ENCODE measurements around the gene CHCHD6. TPM values are rescaled to one million over a fixed set of nuclear protein-coding genes. Genes with fewer than 3 reads are reported as not detected.

Gene CHCHD6
- total and polyA plus RNA-seq, 5 donors from 2014 or later = 5.6 to 10.5 (median 8.1) TPM

- no peak overlapping the region for H3K27ac Mint-ChIP-seq
- Histone ChIP-seq H3K27ac (ENCODE audit: insufficient read depth, low read length, poor library complexity, severe bottlenecking) (no peak overlapping the region), H3K36me3 (ENCODE audit: control insufficient read depth, insufficient read depth, low read length) (no peaks in the 10 kb centered on the region), H3K27me3 (ENCODE audit: control insufficient read depth, insufficient read depth, low read length) (no peaks in the 10 kb centered on the region), H3K4me3 (ENCODE audit: low read depth, low read length) (no peak overlapping the region), H3K9me3 (ENCODE audit: control insufficient read depth in 2 of 2, low read length in 2 of 2) (no peaks in the 10 kb centered on the region), H3K4me1 (ENCODE audit: control insufficient read depth, insufficient read depth, low read length, poor library complexity, severe bottlenecking) (peaks cover 7% of the 10 kb centered on the region)
- H3K9me3 Mint-ChIP-seq = no peaks in the 10 kb centered on the region
- DNase-seq (no peak), ATAC-seq (ENCODE audit: low read depth in 2 of 2) (no peak)
- no peaks in the 10 kb centered on the region for H3K36me3 Mint-ChIP-seq
- peaks cover 7 to 19% (median 11%) of the 10 kb centered on the region in 4 donors for H3K4me1 Mint-ChIP-seq
- no peaks in the 10 kb centered on the region for H3K27me3 Mint-ChIP-seq
- no peak overlapping the region for H3K4me3 Mint-ChIP-seq
Measured at GRCh38 chr3:126828306-126828705, 124.3 kb downstream of the CHCHD6 start.

- Mint-ChIP-seq H3K27me3 (no peaks in the 10 kb centered on the region), H3K4me3 (no peak overlapping the region), H3K27ac (no peak overlapping the region), H3K36me3 (peaks cover 6% of the 10 kb centered on the region), H3K4me1 (peaks cover 7 to 15% (median 11%) of the 10 kb centered on the region in 4 donors), H3K9me3 (no peaks in the 10 kb centered on the region)
- peaks cover 7% of the 10 kb centered on the region for H3K4me1 ChIP-seq (ENCODE audit: control insufficient read depth, insufficient read depth, low read length, poor library complexity, severe bottlenecking)
- ATAC-seq (ENCODE audit: low read depth in 2 of 2) (no peak), DNase-seq (no peak)
- no peaks in the 10 kb centered on the region for H3K9me3 ChIP-seq (ENCODE audit: control insufficient read depth in 2 of 2, low read length in 2 of 2)
- H3K27ac ChIP-seq (ENCODE audit: insufficient read depth, low read length, poor library complexity, severe bottlenecking) = no peak overlapping the region
- H3K36me3 ChIP-seq (ENCODE audit: control insufficient read depth, insufficient read depth, low read length) = no peaks in the 10 kb centered on the region
- no peak overlapping the region for H3K4me3 ChIP-seq (ENCODE audit: low read depth, low read length)
- no peaks in the 10 kb centered on the region for H3K27me3 ChIP-seq (ENCODE audit: control insufficient read depth, insufficient read depth, low read length)
Measured at GRCh38 chr3:126832933-126833332, 128.9 kb downstream of the CHCHD6 start.

GRCh38 chr3:126834596-126835471 is 130.8 kb downstream of the CHCHD6 start:
- Mint-ChIP-seq H3K4me3 (no peak overlapping the region), H3K27ac (no peak overlapping the region), H3K36me3 (peaks cover 14% of the 10 kb centered on the region), H3K27me3 (no peaks in the 10 kb centered on the region), H3K4me1 (no peaks in the 10 kb centered on the region), H3K9me3 (peaks cover 0 to under 1% (median 0%) of the 10 kb centered on the region in 7 donors)
- ATAC-seq (ENCODE audit: low read depth in 2 of 2) (no peak), DNase-seq (no peak)
- no peaks in the 10 kb centered on the region for H3K4me1 ChIP-seq (ENCODE audit: control insufficient read depth, insufficient read depth, low read length, poor library complexity, severe bottlenecking)
- no peak overlapping the region for H3K4me3 ChIP-seq (ENCODE audit: low read depth, low read length)
- no peaks in the 10 kb centered on the region for H3K27me3 ChIP-seq (ENCODE audit: control insufficient read depth, insufficient read depth, low read length)
- H3K9me3 ChIP-seq (ENCODE audit: control insufficient read depth in 2 of 2, low read length in 2 of 2) = no peaks in the 10 kb centered on the region
- H3K27ac ChIP-seq (ENCODE audit: insufficient read depth, low read length, poor library complexity, severe bottlenecking) = no peak overlapping the region
- no peaks in the 10 kb centered on the region for H3K36me3 ChIP-seq (ENCODE audit: control insufficient read depth, insufficient read depth, low read length)

GRCh38 chr3:126835472-126836219 is 131.6 kb downstream of the CHCHD6 start:
- no peaks in the 10 kb centered on the region for H3K36me3 ChIP-seq (ENCODE audit: control insufficient read depth, insufficient read depth, low read length)
- Mint-ChIP-seq H3K4me3 (no peak overlapping the region), H3K9me3 (peaks cover 0 to 2% (median 0%) of the 10 kb centered on the region in 7 donors), H3K27me3 (no peaks in the 10 kb centered on the region), H3K27ac (no peak overlapping the region), H3K36me3 (peaks cover 15% of the 10 kb centered on the region), H3K4me1 (no peaks in the 10 kb centered on the region)
- H3K9me3 ChIP-seq (ENCODE audit: control insufficient read depth in 2 of 2, low read length in 2 of 2) = no peaks in the 10 kb centered on the region
- no peak for ATAC-seq (ENCODE audit: low read depth in 2 of 2)
- no peaks in the 10 kb centered on the region for H3K4me1 ChIP-seq (ENCODE audit: control insufficient read depth, insufficient read depth, low read length, poor library complexity, severe bottlenecking)
- DNase-seq = no peak
- H3K4me3 ChIP-seq (ENCODE audit: low read depth, low read length) = no peak overlapping the region
- H3K27me3 ChIP-seq (ENCODE audit: control insufficient read depth, insufficient read depth, low read length) = no peaks in the 10 kb centered on the region
- no peak overlapping the region for H3K27ac ChIP-seq (ENCODE audit: insufficient read depth, low read length, poor library complexity, severe bottlenecking)

GRCh38 chr3:126836220-126836860 is 132.3 kb downstream of the CHCHD6 start:
- Mint-ChIP-seq H3K9me3 (peaks cover 0 to 2% (median 0%) of the 10 kb centered on the region in 7 donors), H3K27me3 (no peaks in the 10 kb centered on the region), H3K27ac (peak overlapping the region in 1 of 3 donors; percentile 93), H3K4me3 (no peak overlapping the region), H3K4me1 (no peaks in the 10 kb centered on the region), H3K36me3 (peaks cover 15% of the 10 kb centered on the region)
- Histone ChIP-seq H3K27ac (ENCODE audit: insufficient read depth, low read length, poor library complexity, severe bottlenecking) (no peak overlapping the region), H3K27me3 (ENCODE audit: control insufficient read depth, insufficient read depth, low read length) (no peaks in the 10 kb centered on the region), H3K9me3 (ENCODE audit: control insufficient read depth in 2 of 2, low read length in 2 of 2) (no peaks in the 10 kb centered on the region), H3K36me3 (ENCODE audit: control insufficient read depth, insufficient read depth, low read length) (no peaks in the 10 kb centered on the region), H3K4me3 (ENCODE audit: low read depth, low read length) (no peak overlapping the region), H3K4me1 (ENCODE audit: control insufficient read depth, insufficient read depth, low read length, poor library complexity, severe bottlenecking) (no peaks in the 10 kb centered on the region)
- DNase-seq (no peak), ATAC-seq (ENCODE audit: low read depth in 2 of 2) (no peak)

- Histone ChIP-seq H3K9me3 (ENCODE audit: control insufficient read depth in 2 of 2, low read length in 2 of 2) (no peaks in the 10 kb centered on the region), H3K4me1 (ENCODE audit: control insufficient read depth, insufficient read depth, low read length, poor library complexity, severe bottlenecking) (no peaks in the 10 kb centered on the region), H3K27ac (ENCODE audit: insufficient read depth, low read length, poor library complexity, severe bottlenecking) (no peak overlapping the region), H3K36me3 (ENCODE audit: control insufficient read depth, insufficient read depth, low read length) (no peaks in the 10 kb centered on the region), H3K27me3 (ENCODE audit: control insufficient read depth, insufficient read depth, low read length) (no peaks in the 10 kb centered on the region), H3K4me3 (ENCODE audit: low read depth, low read length) (no peak overlapping the region)
- Mint-ChIP-seq H3K4me1 (no peaks in the 10 kb centered on the region), H3K9me3 (peaks cover 0 to 2% (median 0%) of the 10 kb centered on the region in 7 donors), H3K36me3 (peaks cover 15% of the 10 kb centered on the region), H3K27ac (no peak overlapping the region), H3K27me3 (no peaks in the 10 kb centered on the region), H3K4me3 (no peak overlapping the region)
- DNase-seq (no peak), ATAC-seq (ENCODE audit: low read depth in 2 of 2) (no peak)
Measured at GRCh38 chr3:126837773-126838172, 133.7 kb downstream of the CHCHD6 start.

- Mint-ChIP-seq H3K36me3 (no peaks in the 10 kb centered on the region), H3K9me3 (peaks cover 0 to 5% (median 0%) of the 10 kb centered on the region in 7 donors), H3K4me1 (no peaks in the 10 kb centered on the region), H3K27ac (no peak overlapping the region), H3K4me3 (no peak overlapping the region), H3K27me3 (no peaks in the 10 kb centered on the region)
- H3K27me3 ChIP-seq (ENCODE audit: control insufficient read depth, insufficient read depth, low read length) = no peaks in the 10 kb centered on the region
- DNase-seq (no peak), ATAC-seq (ENCODE audit: low read depth in 2 of 2) (no peak)
- H3K36me3 ChIP-seq (ENCODE audit: control insufficient read depth, insufficient read depth, low read length) = no peaks in the 10 kb centered on the region
- no peaks in the 10 kb centered on the region for H3K9me3 ChIP-seq (ENCODE audit: control insufficient read depth in 2 of 2, low read length in 2 of 2)
- no peaks in the 10 kb centered on the region for H3K4me1 ChIP-seq (ENCODE audit: control insufficient read depth, insufficient read depth, low read length, poor library complexity, severe bottlenecking)
- H3K4me3 ChIP-seq (ENCODE audit: low read depth, low read length) = no peak overlapping the region
- H3K27ac ChIP-seq (ENCODE audit: insufficient read depth, low read length, poor library complexity, severe bottlenecking) = no peak overlapping the region
Measured at GRCh38 chr3:126845920-126846715, 142.1 kb downstream of the CHCHD6 start.

Data from CD4-positive, CD25-positive, alpha-beta regulatory T cell (primary cell).